MM.1S (cell line): Measurements from ENCODE around the gene ZNF292.

Experiments used
- DNase-seq: peaks from one replicate; pipeline ENCODE4 v3.0.0-alpha.2; 2015
- H2AFZ ChIP-seq: fragments of 300-600 bp; sonication (generic); 2 replicates; pipeline ENCODE4 v1.6.0; 2016; ENCODE audit warnings: antibody characterized with exemption, low read length
- H3F3A ChIP-seq: fragments of 300-600 bp; sonication (generic); 2 replicates; pipeline ENCODE4 v1.6.1; 2016; ENCODE audit warnings: mild to moderate bottlenecking, antibody characterized with exemption, low read length, moderate library complexity, mixed read lengths; ENCODE audit not compliant: insufficient read depth
- H3K27ac ChIP-seq: fragments of 300-600 bp; sonication (generic); 2 replicates; pipeline ENCODE4 v1.5.1; 2016; ENCODE audit warnings: mild to moderate bottlenecking, low read length
- H3K27me3 ChIP-seq: fragments of 300-600 bp; sonication (generic); replicated peaks from 2 replicates; pipeline ENCODE4 v1.6.0; 2016; ENCODE audit warnings: low read length; ENCODE audit not compliant: insufficient read depth
- H3K36me3 ChIP-seq: fragments of 300-600 bp; sonication (generic); replicated peaks from 2 replicates; pipeline ENCODE4 v1.6.1; 2016; ENCODE audit warnings: mild to moderate bottlenecking, low read length, mixed read lengths; ENCODE audit not compliant: insufficient read depth
- H3K4me1 ChIP-seq: fragments of 300-600 bp; sonication (generic); 2 replicates; pipeline ENCODE4 v1.6.1; 2016; ENCODE audit warnings: low read length, mixed read lengths
- H3K4me2 ChIP-seq: fragments of 300-600 bp; sonication (generic); 2 replicates; pipeline ENCODE4 v1.6.0; 2016; ENCODE audit warnings: low read depth, low read length
- H3K4me3 ChIP-seq: fragments of 300-600 bp; sonication (generic); 2 replicates; pipeline ENCODE4 v1.5.1; 2016; ENCODE audit warnings: low read length, mixed read lengths
- H3K79me2 ChIP-seq: fragments of 300-600 bp; sonication (generic); 2 replicates; pipeline ENCODE4 v1.6.1; 2016; ENCODE audit warnings: mixed run types, low read length, mixed read lengths
- H3K9ac ChIP-seq: fragments of 300-600 bp; sonication (generic); 2 replicates; pipeline ENCODE4 v1.6.1; 2016; ENCODE audit warnings: low read length, mixed read lengths
- H3K9me2 ChIP-seq: fragments of 300-600 bp; sonication (generic); replicated peaks from 2 replicates; pipeline ENCODE4 v1.6.1; 2016; ENCODE audit warnings: mild to moderate bottlenecking, low read length, mixed read lengths; ENCODE audit not compliant: insufficient read depth
- H3K9me3 ChIP-seq: fragments of 300-600 bp; sonication (generic); replicated peaks from 2 replicates; pipeline ENCODE4 v1.6.1; 2016; ENCODE audit warnings: mild to moderate bottlenecking, low read length, mixed read lengths; ENCODE audit not compliant: insufficient read depth
- H4K20me1 ChIP-seq: fragments of 300-600 bp; sonication (generic); 2 replicates; pipeline ENCODE4 v1.6.1; 2016; ENCODE audit warnings: mild to moderate bottlenecking, low read length, moderate library complexity, mixed read lengths; ENCODE audit not compliant: insufficient read depth
- CTCF ChIP-seq: fragments of 300-600 bp; sonication (generic); IDR thresholded peaks from 2 replicates; pipeline ENCODE4 v1.5.1; 2016; ENCODE audit warnings: antibody characterized with exemption, low read length, mixed read lengths
- EZH2 ChIP-seq: fragments of 300-600 bp; sonication (generic); optimal IDR thresholded peaks from 2 replicates; pipeline ENCODE3; 2017; ENCODE audit warnings: low read depth, mild to moderate bottlenecking, antibody characterized with exemption, low read length, mixed read lengths
- EZH2phosphoT487 ChIP-seq: fragments of 300-600 bp; sonication (generic); IDR thresholded peaks from 2 replicates; pipeline ENCODE4 v1.6.1; 2018; ENCODE audit warnings: antibody characterized with exemption, low read length

The ZNF292 gene

DNA sequence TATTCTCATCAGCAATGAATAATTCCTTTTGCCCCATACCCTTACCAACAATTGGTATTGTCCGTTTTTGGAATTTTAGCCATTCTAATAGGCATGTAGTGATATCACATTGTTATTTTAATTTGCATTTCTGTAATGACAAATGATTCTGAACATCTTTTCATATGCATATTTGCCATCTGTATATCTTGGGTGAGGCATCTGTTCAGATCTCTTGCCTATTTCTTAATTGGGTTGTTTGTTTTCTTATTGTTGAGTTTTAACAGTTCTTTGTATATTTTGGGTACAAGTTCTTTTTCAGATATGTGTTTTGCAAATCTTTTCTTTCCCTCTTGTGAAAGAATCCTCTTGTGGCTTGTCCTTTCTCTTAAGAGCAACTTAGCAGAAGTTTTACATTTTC, 69.6 kb downstream of the ZNF292 start:
- Histone ChIP-seq H3K4me3 (no peak overlapping the region), H3K27me3 (no peaks in the 10 kb centered on the region), H3K9me2 (no peaks in the 10 kb centered on the region), H3K4me1 (no peaks in the 10 kb centered on the region), H2AFZ (no peak overlapping the region), H3K9ac (no peak overlapping the region), H3K4me2 (no peak overlapping the region), H3K27ac (no peak overlapping the region), H3K79me2 (0 out of 2 replicates have a peak, but pooled peaks cover 3% of the 10 kb centered on the region), H4K20me1 (no peaks in the 10 kb centered on the region), H3K36me3 (no peaks in the 10 kb centered on the region), H3K9me3 (no peaks in the 10 kb centered on the region), H3F3A (no peaks in the 10 kb centered on the region)
- no peak for DNase-seq
- TF ChIP-seq EZH2 (no peak), EZH2phosphoT487 (no peak), CTCF (no peak)

- Histone ChIP-seq H3K9me2 (no peaks in the 10 kb centered on the region), H3K4me1 (no peaks in the 10 kb centered on the region), H3K4me2 (no peak overlapping the region), H3K4me3 (no peak overlapping the region), H4K20me1 (no peaks in the 10 kb centered on the region), H3K27ac (no peak overlapping the region), H3F3A (no peaks in the 10 kb centered on the region), H2AFZ (no peak overlapping the region), H3K79me2 (0 out of 2 replicates have a peak, but pooled peaks cover 3% of the 10 kb centered on the region), H3K36me3 (no peaks in the 10 kb centered on the region), H3K27me3 (no peaks in the 10 kb centered on the region), H3K9ac (no peak overlapping the region), H3K9me3 (no peaks in the 10 kb centered on the region)
- no peak for DNase-seq
- TF ChIP-seq EZH2phosphoT487 (no peak), CTCF (no peak)
These were observed 70.1 kb downstream of the ZNF292 start for GRCh38 chr6:87225511-87225910.

- no peak overlapping the region for H3K9ac ChIP-seq
- no peak for DNase-seq
- H3K4me3 ChIP-seq = no peak overlapping the region
- H3K27me3 ChIP-seq = no peaks in the 10 kb centered on the region
- H2AFZ ChIP-seq = no peak overlapping the region
- 0 out of 2 replicates have a peak, but pooled peaks cover 3% of the 10 kb centered on the region for H3K79me2 ChIP-seq
- no peak overlapping the region for H3K27ac ChIP-seq
- no peak overlapping the region for H3K4me2 ChIP-seq
- no peaks in the 10 kb centered on the region for H3K9me2 ChIP-seq
- H3F3A ChIP-seq = no peaks in the 10 kb centered on the region
- H3K36me3 ChIP-seq = no peaks in the 10 kb centered on the region
- TF ChIP-seq EZH2phosphoT487 = no peak
- H3K9me3 ChIP-seq = no peaks in the 10 kb centered on the region
- H3K4me1 ChIP-seq = no peaks in the 10 kb centered on the region
- no peaks in the 10 kb centered on the region for H4K20me1 ChIP-seq
These were observed 70.6 kb downstream of the ZNF292 start for GRCh38 chr6:87225937-87226336.

DNA sequence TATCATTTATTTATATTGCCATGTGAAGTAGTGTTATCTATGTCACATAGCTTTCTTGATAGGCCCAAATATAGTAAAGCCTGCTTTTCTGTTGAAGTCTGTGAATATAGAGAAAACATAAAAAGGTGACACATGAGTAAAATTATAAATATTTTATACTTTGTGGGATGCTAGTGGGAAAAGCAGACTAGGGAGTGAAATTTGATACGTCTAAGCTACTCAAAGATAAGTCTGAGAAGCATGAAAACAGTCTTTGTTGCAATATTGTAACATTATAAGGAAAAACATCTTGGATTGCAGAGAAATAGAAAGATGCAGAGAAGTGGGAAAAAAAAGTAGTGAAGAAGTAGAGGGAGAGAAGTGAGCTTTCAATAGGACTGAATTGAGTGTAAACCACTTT, 75.4 kb downstream of the ZNF292 start:
- Histone ChIP-seq H3K9ac (no peak overlapping the region), H3K4me1 (no peaks in the 10 kb centered on the region), H3K4me3 (no peak overlapping the region), H2AFZ (no peak overlapping the region), H3K27ac (no peak overlapping the region), H3K36me3 (no peaks in the 10 kb centered on the region), H3K9me3 (no peaks in the 10 kb centered on the region), H3K9me2 (no peaks in the 10 kb centered on the region), H3K4me2 (no peak overlapping the region), H3K79me2 (peaks cover 6% of the 10 kb centered on the region; the same call in 1 of the 2 replicates), H3F3A (no peaks in the 10 kb centered on the region), H3K27me3 (no peaks in the 10 kb centered on the region), H4K20me1 (no peaks in the 10 kb centered on the region)
- DNase-seq = no peak
- TF ChIP-seq CTCF (no peak), EZH2phosphoT487 (no peak), EZH2 (no peak)
